HepG2 (cell line): ENCODE data around the gene OSBPL5. TPM values are rescaled to one million over a fixed set of nuclear protein-coding genes. Genes with fewer than 3 reads are reported as not detected.

Experiments used
- ASH2L ChIP-seq: fragments of 300-600, 200-600 bp; sonication (generic); IDR thresholded peaks from 2 replicates; pipeline ENCODE4 v1.7.0; 2017; ENCODE audit warnings: low read depth, mild to moderate bottlenecking, moderate library complexity, mixed read lengths, low read length; ENCODE audit not compliant: insufficient read length
- ATF4 ChIP-seq, 2 experiments: fragments of 450-650 bp in 1 of 2; sonication (generic) in 1 of 2; formaldehyde crosslinking; IDR thresholded peaks; 2 replicates each; pipeline versions ENCODE4 v1.5.0 to v1.8.0; 2020 to 2022; ENCODE audit warnings: mild to moderate bottlenecking in 1 of 2, missing genetic modification reagents in 1 of 2
- DBP ChIP-seq: sonication (generic); formaldehyde crosslinking; IDR thresholded peaks from 2 replicates; pipeline ENCODE4 v1.4.0; 2020; ENCODE audit warnings: missing genetic modification reagents; ENCODE audit errors: not compliant biosample characterization
- HDAC2 ChIP-seq: sonication (generic); formaldehyde crosslinking; IDR thresholded peaks from 2 replicates; pipeline ENCODE4 v1.4.0; 2020; ENCODE audit warnings: missing genetic modification reagents
- HMG20B ChIP-seq: conservative IDR thresholded peaks from 2 replicates; pipeline ENCODE4 v1.6.1; 2016; ENCODE audit warnings: missing genetic modification reagents, missing compliant biosample characterization
- HOXA5 ChIP-seq: sonication (generic); formaldehyde crosslinking; IDR thresholded peaks from 2 replicates; pipeline ENCODE4 v1.4.0; 2020; ENCODE audit warnings: missing genetic modification reagents
- LCORL ChIP-seq, 2 experiments: fragments of 450-650 bp in 1 of 2; sonication (generic) in 1 of 2; formaldehyde crosslinking in 1 of 2; IDR thresholded peaks; 2 replicates each; pipeline versions ENCODE4 v1.5.0 to v1.6.1; 2017 to 2020; ENCODE audit warnings: antibody characterized with exemption in 1 of 2, missing genetic modification reagents in 1 of 2
- PHF5A ChIP-seq: IDR thresholded peaks from one replicate; pipeline ENCODE4 v1.6.1; 2018; ENCODE audit warnings: low read depth, missing genetic modification reagents; ENCODE audit not compliant: unreplicated experiment
- RERE ChIP-seq: IDR thresholded peaks from 2 replicates; pipeline ENCODE4 v1.6.1; 2016; ENCODE audit warnings: low read depth, missing genetic modification reagents, missing compliant biosample characterization
- REXO4 ChIP-seq: sonication (generic); formaldehyde crosslinking; IDR thresholded peaks from 2 replicates; pipeline ENCODE4 v1.8.0; 2022; ENCODE audit warnings: missing genetic modification reagents, mild to moderate bottlenecking, borderline replicate concordance
- SALL1 ChIP-seq: sonication (generic); formaldehyde crosslinking; IDR thresholded peaks from 2 replicates; pipeline ENCODE4 v1.8.0; 2022; ENCODE audit warnings: mild to moderate bottlenecking, missing genetic modification reagents
- SOX6 ChIP-seq, 2 experiments: fragments of 450-650 bp in 1 of 2; sonication (generic) in 1 of 2; formaldehyde crosslinking in 1 of 2; IDR thresholded peaks; 2 replicates each; pipeline versions ENCODE4 v1.4.0 to v1.6.1; 2017 to 2020; ENCODE audit warnings: antibody characterized with exemption in 1 of 2, mild to moderate bottlenecking in 1 of 2, missing genetic modification reagents in 1 of 2
- SRY ChIP-seq: sonication (generic); formaldehyde crosslinking; IDR thresholded peaks from 2 replicates; pipeline ENCODE4 v1.8.0; 2022; ENCODE audit warnings: mild to moderate bottlenecking, missing genetic modification reagents
- ZNF646 ChIP-seq: sonication (generic); formaldehyde crosslinking; IDR thresholded peaks from 2 replicates; pipeline ENCODE4 v1.9.0; 2021; ENCODE audit warnings: mild to moderate bottlenecking, missing genetic modification reagents
- polyA plus RNA-seq, 8 experiments: library from polyadenylated mRNA; depleted of rRNA in 3 of 8; stranded (reverse) in 7 of 8; unstranded in 1 of 8; fragments of >200 nt; fragmentation: Illumina TruSeq in 4 of 8; extraction: Trizol in 4 of 8; gene quantifications; 2 replicates each; pipeline versions ENCODE4 v1.2.1 to v1.2.3, GENCODE V29; 2011 to 2016; ENCODE audit warnings: low read depth in 4 of 8, missing spikeins in 1 of 8, mixed read lengths in 1 of 8; ENCODE audit not compliant: insufficient read depth in 1 of 8
- total RNA-seq, 5 experiments: library from RNA; depleted of rRNA; stranded (reverse); fragments of >200 nt; fragmentation: Illumina TruSeq; extraction: Trizol; gene quantifications; 2 replicates each; pipeline ENCODE4 v1.2.3, GENCODE V29; 2016; ENCODE audit warnings: low read depth in 1 of 5

The OSBPL5 gene
- total and polyA plus RNA-seq, 2 of the 13 experiments (the other 11 are each of a cell fraction or from before 2014, with no cell fraction given), result not detected

- TF ChIP-seq RERE (CRISPR knock-in tag) (no peak), HMG20B (no peak), SOX6 (IDR thresholded peaks at IDR 0.05) (no peak), SOX6 (CRISPR knock-in tag; IDR thresholded peaks at IDR 0.05) (no peak), SRY (CRISPR knock-in tag) (no peak), ZNF646 (CRISPR knock-in tag) (no peak), SALL1 (CRISPR knock-in tag) (peak; percentile 38; the same call in 1 of the 2 replicates), ASH2L (no peak), ATF4 (CRISPR knock-in tag; IDR thresholded peaks at IDR 0.05) (no peak), DBP (CRISPR knock-in tag) (no peak), HDAC2 (CRISPR knock-in tag) (peak; percentile 36; the same call in 1 of the 2 replicates), HOXA5 (CRISPR knock-in tag) (no peak), LCORL (IDR thresholded peaks at IDR 0.05) (no peak), LCORL (CRISPR knock-in tag; IDR thresholded peaks at IDR 0.05) (no peak), REXO4 (CRISPR knock-in tag) (no peak), PHF5A (CRISPR knock-in tag) (no peak)
Observed at GRCh38 chr11:3091846-3092602, 73.1 kb downstream of the OSBPL5 start (continued).
